Peyer's patch (tissue), 4 donors: ENCODE data around the gene ZNF503.

Experiments
- POLR2A ChIP-seq, 2 donors: fragments of 450-650 bp; IDR thresholded peaks; one replicate each; pipeline ENCODE4 v1.5.1; 2017; ENCODE audit warnings: antibody characterized with exemption in 2 of 2, mild to moderate bottlenecking in 2 of 2, moderate library complexity in 2 of 2
- TF ChIP-seq, protein P1 (sequence below), 6 experiments: fragments of 450-650 bp in 4 of 6; fragments of 200-600 bp in 2 of 6; sonication (generic) in 1 of 6; IDR thresholded peaks; one replicate each; pipeline ENCODE4 v1.5.1; 2017 to 2019; ENCODE audit warnings: antibody characterized with exemption in 6 of 6, mild to moderate bottlenecking in 3 of 6, moderate library complexity in 1 of 6

DNA sequence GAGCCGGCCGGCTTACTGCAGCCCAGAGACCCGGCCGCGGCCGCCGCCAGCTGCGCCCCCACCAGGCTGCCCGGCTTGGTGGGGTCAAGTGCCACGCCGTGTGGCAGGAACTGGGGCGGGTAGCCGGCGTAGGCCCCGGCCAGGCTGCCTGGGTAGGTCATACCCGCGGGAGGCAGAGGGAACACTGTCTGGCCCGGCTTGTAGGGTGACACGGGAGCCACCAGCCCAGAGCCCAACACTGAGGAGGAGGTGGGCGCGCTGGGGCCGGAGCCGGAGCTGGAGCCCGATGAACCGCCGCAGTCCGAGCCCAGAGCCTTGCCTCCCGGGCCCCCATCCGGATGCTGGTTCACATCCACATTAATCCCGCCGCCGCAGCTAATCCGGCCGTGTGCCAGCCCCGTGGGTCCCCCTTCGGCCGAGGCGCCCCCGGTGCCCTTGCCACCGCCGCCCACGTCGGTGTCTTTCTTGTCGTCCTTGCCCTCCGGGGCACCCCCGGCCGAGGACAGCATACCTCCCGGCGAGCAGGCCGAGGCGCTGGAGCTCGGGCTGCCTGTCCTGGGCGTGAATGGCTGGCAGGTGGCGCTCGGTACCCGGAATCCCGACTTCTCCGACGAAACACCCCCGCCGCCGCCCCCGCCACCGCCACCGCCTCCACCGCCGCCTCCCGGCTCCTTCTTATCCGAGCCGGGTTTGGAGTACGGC lies 2.0 kb downstream of the ZNF503 start:
- TF ChIP-seq, protein P1, sequence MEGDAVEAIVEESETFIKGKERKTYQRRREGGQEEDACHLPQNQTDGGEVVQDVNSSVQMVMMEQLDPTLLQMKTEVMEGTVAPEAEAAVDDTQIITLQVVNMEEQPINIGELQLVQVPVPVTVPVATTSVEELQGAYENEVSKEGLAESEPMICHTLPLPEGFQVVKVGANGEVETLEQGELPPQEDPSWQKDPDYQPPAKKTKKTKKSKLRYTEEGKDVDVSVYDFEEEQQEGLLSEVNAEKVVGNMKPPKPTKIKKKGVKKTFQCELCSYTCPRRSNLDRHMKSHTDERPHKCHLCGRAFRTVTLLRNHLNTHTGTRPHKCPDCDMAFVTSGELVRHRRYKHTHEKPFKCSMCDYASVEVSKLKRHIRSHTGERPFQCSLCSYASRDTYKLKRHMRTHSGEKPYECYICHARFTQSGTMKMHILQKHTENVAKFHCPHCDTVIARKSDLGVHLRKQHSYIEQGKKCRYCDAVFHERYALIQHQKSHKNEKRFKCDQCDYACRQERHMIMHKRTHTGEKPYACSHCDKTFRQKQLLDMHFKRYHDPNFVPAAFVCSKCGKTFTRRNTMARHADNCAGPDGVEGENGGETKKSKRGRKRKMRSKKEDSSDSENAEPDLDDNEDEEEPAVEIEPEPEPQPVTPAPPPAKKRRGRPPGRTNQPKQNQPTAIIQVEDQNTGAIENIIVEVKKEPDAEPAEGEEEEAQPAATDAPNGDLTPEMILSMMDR (IDR thresholded peaks at IDR 0.05) = peak in 4 of 6 experiments; percentile 42 to 61 (median 54)
- TF ChIP-seq POLR2A (IDR thresholded peaks at IDR 0.05) = no peak
